ENCODE data around the gene GALNT2.

GALNT2 gene

GRCh38 chr1:230137337-230137815, 70.3 kb downstream of the GALNT2 start:
- H3K36me3 ChIP-seq: peaks cover 6% of the 10 kb centered on the region
- no peak for DNase-seq

GRCh38 chr1:230138561-230139239, 71.7 kb downstream of the GALNT2 start:
- TF ChIP-seq CTCF (IDR thresholded peaks at IDR 0.05; ENCODE audit: low read depth, low read length): no peak
- H3K9me3 ChIP-seq (ENCODE audit: severe bottlenecking): no peaks in the 10 kb centered on the region
- no peaks in the 10 kb centered on the region for H3K27me3 ChIP-seq (ENCODE audit: insufficient read depth, low read depth, severe bottlenecking)
- DNase-seq: no peak
- peaks cover 6% of the 10 kb centered on the region for H3K36me3 ChIP-seq
- no peak overlapping the region for H3K4me3 ChIP-seq (ENCODE audit: low read depth, low read length)
- no peak overlapping the region for H3K27ac ChIP-seq

More at GRCh38 chr1:230137337-230137815, 70.3 kb downstream of the GALNT2 start:
- no peak overlapping the region for H3K27ac ChIP-seq
- no peak overlapping the region for H3K4me3 ChIP-seq (ENCODE audit: low read depth, low read length)
- no peaks in the 10 kb centered on the region for H3K9me3 ChIP-seq (ENCODE audit: severe bottlenecking)
- no peak for TF ChIP-seq CTCF (IDR thresholded peaks at IDR 0.05; ENCODE audit: low read depth, low read length)
- H3K27me3 ChIP-seq (ENCODE audit: insufficient read depth, low read depth, severe bottlenecking): no peaks in the 10 kb centered on the region

- TF ChIP-seq CTCF (IDR thresholded peaks at IDR 0.05; ENCODE audit: low read depth, low read length): no peak
- peaks cover 6% of the 10 kb centered on the region for H3K36me3 ChIP-seq
- H3K4me3 ChIP-seq (ENCODE audit: low read depth, low read length): no peak overlapping the region
- no peaks in the 10 kb centered on the region for H3K27me3 ChIP-seq (ENCODE audit: insufficient read depth, low read depth, severe bottlenecking)
- no peak for DNase-seq
- H3K27ac ChIP-seq: no peak overlapping the region
- no peaks in the 10 kb centered on the region for H3K9me3 ChIP-seq (ENCODE audit: severe bottlenecking)
These were observed 72.3 kb downstream of the GALNT2 start for GRCh38 chr1:230139315-230139714.

- H3K27ac ChIP-seq: no peak overlapping the region
- no peaks in the 10 kb centered on the region for H3K9me3 ChIP-seq (ENCODE audit: severe bottlenecking)
- no peak for DNase-seq
- no peaks in the 10 kb centered on the region for H3K27me3 ChIP-seq (ENCODE audit: insufficient read depth, low read depth, severe bottlenecking)
- no peak overlapping the region for H3K4me3 ChIP-seq (ENCODE audit: low read depth, low read length)
- no peak for TF ChIP-seq CTCF (IDR thresholded peaks at IDR 0.05; ENCODE audit: low read depth, low read length)
- H3K36me3 ChIP-seq: peaks cover 6% of the 10 kb centered on the region
These were observed 72.7 kb downstream of the GALNT2 start for GRCh38 chr1:230139741-230140140.

GRCh38 chr1:230140221-230141020, 73.4 kb downstream of the GALNT2 start:
- no peak overlapping the region for H3K4me3 ChIP-seq (ENCODE audit: low read depth, low read length)
- no peaks in the 10 kb centered on the region for H3K27me3 ChIP-seq (ENCODE audit: insufficient read depth, low read depth, severe bottlenecking)
- H3K9me3 ChIP-seq (ENCODE audit: severe bottlenecking): no peaks in the 10 kb centered on the region
- no peak for TF ChIP-seq CTCF (IDR thresholded peaks at IDR 0.05; ENCODE audit: low read depth, low read length)
- no peak overlapping the region for H3K27ac ChIP-seq
- DNase-seq: no peak
- H3K36me3 ChIP-seq: peaks cover 6% of the 10 kb centered on the region
